GM21381 (cell line): Measurements from ENCODE around the gene TOM1L2.

Source experiments
- ATAC-seq: cut with Tn5 transposase; IDR thresholded peaks from one replicate; pipeline ENCODE4 v1.9.1; 2021; ENCODE audit warnings: mild to moderate bottlenecking, moderate library complexity; ENCODE audit not compliant: unreplicated experiment

Gene TOM1L2

DNA sequence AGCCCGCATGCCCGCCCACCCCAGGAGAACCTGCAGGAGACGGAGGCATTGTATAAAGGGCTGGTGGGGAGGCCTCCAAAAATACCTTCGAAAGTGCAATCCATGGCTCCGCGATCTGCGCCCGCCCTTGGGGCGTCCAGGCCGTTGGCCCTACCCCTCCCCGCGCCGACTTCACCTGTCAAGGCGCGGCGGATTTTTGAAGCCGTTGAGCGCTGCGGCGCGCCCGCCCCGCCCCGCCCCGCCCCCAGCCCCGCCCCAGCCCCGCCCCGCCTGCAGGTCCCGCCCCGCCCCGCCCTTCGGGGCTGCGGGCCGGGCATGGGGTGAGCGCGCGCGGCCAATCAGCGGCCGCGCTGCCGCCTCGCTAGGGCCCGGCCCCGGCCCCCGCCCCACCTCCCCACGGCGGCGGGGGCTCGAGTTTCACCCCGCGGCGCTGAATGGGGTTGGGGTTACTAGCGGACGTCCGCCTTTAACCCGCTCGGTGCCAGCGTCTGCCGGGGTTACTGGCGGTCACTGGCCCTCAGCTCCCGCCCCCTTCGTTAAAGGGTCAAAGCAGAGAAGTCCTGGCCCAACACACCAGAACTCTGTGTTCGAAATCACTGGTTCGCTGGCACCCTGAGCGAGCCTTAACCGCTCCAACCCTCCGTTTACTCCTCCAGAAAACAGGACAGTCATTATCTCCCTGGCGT, 148.6 kb downstream of the TOM1L2 start:
- peak; percentile 66 for ATAC-seq

GRCh38 chr17:17822616-17823015, 149.6 kb downstream of the TOM1L2 start:
- ATAC-seq: no peak

GRCh38 chr17:17822189-17822588, 150.0 kb downstream of the TOM1L2 start:
- ATAC-seq: no peak

DNA sequence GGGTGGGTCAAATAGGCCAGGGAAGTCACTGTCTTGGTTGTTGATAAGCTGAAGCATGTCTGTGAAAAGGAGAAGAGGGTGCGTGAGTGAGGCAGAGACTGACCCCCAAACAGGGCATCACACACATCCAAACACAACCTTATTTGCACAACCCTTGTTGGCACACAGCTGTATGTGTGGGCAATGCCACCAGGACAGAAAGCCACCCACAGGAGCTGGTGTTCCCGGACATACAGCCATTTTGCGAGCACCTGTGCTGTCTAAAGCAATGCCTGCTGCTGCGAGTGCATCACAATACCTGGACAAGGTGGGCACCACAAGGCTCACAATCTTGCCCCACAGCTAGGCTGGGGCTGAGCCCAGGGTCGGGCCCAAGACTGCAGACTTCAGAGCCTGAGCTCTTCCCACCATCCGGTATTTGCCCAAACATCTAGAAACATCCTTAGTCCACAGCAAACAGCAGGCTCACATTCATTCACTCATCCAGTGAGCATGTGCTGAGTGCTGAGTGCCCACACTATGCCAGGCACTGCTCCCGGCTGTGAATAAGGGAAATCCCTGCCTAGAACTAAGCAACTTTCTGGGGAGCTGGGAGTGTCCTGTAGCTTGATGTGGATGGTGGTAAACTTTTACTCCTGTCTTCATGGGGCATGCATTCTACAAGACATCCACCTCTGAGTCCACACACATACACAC, 151.6 kb downstream of the TOM1L2 start:
- no peak for ATAC-seq

GRCh38 chr17:17820046-17820445, 152.2 kb downstream of the TOM1L2 start:
- ATAC-seq: no peak

- peak; percentile 38 for ATAC-seq
Measured at GRCh38 chr17:17819561-17819995, 152.6 kb downstream of the TOM1L2 start.

DNA sequence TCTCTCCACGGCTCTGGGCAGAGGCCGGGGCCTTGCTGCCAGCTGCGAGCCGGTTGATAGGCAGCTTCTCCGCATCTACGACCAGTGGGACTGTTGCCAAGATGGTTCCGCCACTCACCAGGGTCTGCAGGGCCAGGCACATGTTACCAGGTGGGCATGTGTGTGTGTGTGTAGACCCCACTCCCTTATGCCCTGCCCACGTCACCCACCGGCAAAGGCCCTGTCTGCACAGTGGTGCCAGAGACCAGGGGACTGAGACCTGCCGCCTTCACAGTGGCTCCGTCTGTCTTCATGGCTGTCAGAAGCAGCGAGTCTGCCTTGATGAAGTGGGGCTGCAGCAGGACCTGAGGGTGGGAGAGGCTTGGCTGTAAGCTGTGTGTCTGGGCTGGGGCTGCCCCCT, 153.1 kb downstream of the TOM1L2 start:
- no peak for ATAC-seq

DNA sequence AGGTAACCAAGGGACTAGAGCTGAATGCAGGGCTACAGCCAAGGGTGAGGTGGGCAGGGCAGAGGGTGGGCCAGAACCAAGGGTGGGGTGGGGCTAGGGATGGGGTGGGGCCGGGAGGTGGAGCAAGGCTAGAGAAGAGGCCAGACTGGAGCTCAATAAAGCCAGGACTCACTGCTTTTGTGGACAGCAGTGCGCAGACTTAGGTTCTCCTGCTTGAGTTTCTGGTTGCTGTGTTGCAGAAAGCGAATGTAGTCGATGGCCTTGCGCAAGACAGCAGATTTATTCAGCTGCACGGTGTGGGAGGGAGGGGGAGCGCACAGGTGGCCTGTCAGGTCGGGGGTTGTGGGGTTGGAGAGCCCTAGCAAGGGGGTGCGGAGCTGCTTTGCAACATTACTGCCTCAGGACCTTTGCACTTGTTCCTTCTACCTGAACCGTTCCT, 154.1 kb downstream of the TOM1L2 start:
- no peak for ATAC-seq

- no peak for ATAC-seq
Measured at GRCh38 chr17:17817552-17817947, 154.7 kb downstream of the TOM1L2 start.

DNA sequence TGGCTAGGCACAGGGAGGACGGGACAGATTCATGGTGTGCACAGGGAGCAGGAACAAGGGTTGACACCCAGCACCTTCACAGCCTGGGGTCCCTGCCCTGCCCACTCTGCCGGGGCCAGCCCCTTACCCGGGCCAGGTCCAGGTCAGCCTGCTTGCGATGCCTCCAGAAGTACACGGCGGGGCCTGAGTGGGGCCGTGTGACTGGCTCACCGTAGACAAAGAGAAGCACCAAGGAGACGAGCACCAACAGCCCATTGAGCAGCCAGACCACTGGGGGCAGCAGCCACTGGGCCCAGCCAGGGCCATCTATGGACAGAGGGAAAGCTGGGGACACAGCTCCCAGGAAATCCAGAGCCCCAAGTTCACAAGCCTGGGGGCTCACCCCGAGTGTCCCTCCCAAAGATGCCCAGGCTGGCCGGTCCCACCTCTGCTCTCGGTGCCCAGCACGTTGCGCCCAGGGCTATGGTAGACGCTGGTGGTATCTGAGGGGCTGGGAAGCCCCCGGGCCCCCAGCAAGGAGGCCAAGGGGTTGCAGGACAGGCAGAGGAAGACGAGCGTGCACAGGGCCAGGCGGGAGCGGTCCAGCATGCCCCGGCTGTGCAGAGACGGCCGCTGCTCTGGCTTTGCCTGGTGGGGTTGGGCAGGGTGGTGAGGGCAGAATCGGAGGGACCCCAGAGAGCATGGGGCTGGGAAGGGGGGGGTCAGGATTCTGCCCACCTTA, 155.2 kb downstream of the TOM1L2 start:
- ATAC-seq: no peak

DNA sequence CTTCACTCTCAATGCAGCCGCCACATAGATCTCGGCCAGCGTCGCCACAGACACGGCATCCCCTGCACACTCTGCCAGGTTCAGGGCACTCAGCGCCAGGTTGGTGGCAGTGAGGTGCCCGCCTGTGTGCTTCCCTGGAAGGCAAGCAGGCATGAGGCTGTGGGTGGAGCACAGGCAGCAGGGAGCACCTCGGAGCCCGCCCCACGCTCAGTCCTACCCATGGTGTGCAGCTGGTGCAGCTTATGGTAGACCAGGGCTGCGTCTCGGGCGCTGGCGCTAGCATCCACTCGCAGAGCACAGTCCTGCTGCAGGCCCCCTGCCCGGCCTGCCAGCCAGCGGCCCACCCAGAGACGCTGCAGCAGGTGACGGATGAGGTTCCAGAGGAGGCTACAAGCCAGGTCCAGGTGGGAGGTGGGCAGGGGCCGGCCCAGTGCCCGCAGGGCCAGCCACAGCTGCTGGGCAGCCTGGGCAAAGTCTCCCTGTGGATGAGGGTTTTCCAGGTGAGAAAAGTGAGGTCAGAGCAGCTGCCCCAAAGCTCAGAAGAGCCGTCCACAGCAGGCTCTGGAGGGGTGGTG, 155.9 kb downstream of the TOM1L2 start:
- ATAC-seq: no peak

GRCh38 chr17:17815436-17816200, 156.6 kb downstream of the TOM1L2 start:
- no peak for ATAC-seq

DNA sequence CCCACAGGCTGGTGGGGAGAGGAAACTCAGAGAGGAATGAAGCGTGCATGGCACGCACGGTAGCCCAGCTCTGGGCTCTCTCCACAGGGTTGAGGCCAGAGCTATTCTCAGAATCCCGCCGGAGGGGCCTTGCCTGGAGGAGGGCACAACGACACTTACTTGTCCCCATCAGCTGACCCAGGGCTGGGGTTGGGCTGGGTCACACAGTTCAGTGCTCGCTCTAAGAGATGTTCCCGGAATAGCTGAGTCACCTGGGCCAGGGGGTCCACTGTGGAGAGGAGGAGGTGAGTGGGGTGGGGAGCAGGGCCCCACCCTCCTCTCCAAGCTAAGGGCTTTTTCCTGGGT, 157.2 kb downstream of the TOM1L2 start:
- ATAC-seq: no peak

- ATAC-seq: no peak
Measured at GRCh38 chr17:17814162-17815061, 157.8 kb downstream of the TOM1L2 start.

DNA sequence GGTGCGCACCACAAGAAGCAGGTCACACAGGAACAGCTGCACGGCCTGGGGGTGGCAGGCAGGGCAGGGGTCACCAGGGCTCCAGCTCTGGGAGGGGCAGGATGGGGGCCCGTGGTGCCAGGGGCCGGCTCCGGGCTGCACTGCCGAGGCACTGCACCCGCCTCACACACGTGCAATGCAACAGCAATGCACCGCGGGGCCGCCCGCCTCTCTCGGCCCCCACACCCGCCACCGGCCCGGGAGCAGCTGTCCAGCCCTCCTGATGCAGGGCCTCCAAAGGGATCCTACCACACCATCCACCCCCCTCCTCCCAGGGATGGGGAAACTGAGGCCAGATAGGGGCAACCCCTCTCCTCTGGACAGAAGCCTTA, 158.5 kb downstream of the TOM1L2 start:
- ATAC-seq: no peak

GRCh38 chr17:17813055-17813724, 159.0 kb downstream of the TOM1L2 start:
- no peak for ATAC-seq

DNA sequence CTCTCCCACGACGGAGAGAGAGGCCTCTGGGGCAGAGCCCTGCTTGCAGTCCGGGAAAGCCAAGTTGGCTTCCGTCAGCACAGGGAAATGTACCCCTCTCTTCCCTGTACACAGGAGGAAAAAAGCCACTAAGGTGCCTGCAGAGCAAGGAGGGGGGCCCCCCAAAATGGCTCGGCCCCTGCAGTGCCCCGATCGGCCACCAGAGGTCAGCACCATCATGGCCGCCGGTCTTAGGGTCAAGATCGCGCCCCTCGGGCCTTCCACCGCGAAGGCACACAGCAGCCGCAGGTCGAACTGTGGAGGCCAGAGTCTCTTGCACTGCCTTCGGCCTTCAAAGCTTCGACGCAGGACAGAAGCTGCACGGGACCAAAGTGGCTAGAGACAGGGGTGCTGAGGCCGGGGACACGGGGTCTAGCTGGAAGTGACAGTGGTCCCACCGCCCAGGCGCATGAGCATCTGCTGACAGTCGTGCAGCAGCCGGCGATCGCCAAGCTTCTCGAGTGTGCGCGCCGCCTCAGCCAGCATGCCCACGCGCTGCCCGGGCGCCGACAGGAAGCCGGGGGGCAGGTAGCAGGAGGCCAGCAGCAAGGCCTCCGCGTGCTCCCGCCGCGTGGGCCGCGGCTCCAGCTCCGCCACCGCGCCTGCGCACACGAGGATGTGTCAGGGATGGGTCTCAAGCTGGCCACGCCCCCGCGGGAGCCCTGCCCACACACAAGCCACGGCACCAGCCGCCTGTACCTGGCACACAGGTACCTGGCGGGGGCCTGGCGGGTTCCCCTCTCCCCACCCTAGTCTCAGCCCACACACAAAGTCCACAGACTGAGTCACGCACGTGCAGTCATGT, 159.8 kb downstream of the TOM1L2 start:
- ATAC-seq: no peak

DNA sequence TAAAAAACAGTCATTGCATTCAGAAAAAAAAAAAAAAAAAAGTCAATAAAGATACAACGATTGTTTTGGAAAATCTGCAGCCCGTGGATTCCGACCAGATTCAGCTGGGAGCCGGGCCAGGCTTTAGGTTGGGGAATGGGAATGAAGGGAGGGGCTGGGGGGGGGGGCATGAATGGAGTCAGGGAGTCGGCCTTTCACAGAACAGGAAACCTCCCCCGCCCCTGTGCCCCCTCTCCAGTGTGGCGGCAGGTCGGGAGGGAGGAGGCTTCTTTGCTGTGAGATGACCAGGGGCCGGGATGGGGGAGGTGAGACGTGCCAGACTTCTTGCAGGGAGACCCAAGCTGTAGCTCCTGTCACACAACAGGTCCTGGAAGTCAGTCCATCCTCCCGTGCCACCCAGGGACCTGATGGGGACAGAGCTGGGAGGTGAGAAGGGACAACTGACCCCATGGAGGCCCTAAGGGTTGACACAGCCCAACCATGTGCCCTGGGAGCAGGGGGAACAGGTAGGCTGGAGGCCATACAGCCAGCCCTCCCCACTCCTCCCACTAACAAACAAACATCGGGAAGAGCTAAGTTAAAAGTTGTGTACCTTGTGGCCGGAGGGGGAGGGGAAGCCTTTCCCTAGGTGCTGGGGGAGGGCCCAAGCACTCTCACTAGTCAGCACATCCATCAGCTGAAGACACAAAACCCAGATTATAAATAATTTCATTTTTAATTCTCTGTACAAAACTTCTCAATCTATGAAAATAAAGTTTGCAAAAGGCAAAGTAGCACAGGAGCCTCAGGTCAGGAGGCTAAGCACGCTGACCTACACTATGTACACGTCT, 160.6 kb downstream of the TOM1L2 start:
- no peak for ATAC-seq
